Measurements from ENCODE around the gene OR2A42. TPM values are rescaled to one million over a fixed set of nuclear protein-coding genes. Genes with fewer than 3 reads are reported as not detected.
A peak's percentile ranks its signal among the peaks of the same experiment; 100 is the strongest.
"Not testable (repeated sequence)": the region's sequence is repeated elsewhere in the genome, so short reads cannot be mapped to it uniquely, and the experiment has no call there.

Gene OR2A42
- total and polyA plus RNA-seq, 8 donors: 0.18 TPM; not detected in 7

DNA sequence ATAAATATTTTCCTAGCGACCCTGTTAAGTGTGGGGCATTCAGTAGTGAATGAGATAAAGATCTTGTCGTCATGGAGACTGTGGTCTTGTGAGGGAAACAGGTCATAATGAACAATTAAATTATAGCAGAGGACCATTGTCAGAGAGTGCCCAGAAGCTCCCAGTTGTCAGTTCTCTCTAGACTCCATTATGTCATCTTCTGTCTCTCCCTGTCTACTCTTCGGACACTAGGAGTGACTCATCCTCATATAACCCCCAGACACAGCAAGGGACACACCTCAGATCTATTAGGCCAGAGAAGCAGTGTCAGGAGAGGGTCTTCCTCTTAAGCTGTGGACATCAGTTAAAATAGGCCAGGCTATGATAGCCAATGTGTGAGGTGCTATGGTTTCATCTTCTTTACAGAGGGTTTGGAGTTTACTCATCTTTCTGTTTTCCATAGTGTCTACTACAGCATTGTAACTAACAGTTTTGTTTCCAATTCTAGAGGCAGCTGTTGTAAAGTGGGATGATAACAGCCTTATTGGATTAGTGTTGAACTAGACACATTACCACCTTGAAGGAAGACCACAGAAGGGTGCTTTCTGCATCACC is 50.7 kb downstream of the OR2A42 start:
- H3K36me3 ChIP-seq; H3K27me3 ChIP-seq; H3K9me3 ChIP-seq; intact Hi-C loops (cut with DNase I; ENCODE audit: low total_unique reads); DNase-seq; H3K4me1 ChIP-seq; H3K4me3 ChIP-seq; H3K27ac ChIP-seq: not testable (repeated sequence)
- no CpG with 5 or more reads among the region's 3 CpGs for WGBS, 5 donors

DNA sequence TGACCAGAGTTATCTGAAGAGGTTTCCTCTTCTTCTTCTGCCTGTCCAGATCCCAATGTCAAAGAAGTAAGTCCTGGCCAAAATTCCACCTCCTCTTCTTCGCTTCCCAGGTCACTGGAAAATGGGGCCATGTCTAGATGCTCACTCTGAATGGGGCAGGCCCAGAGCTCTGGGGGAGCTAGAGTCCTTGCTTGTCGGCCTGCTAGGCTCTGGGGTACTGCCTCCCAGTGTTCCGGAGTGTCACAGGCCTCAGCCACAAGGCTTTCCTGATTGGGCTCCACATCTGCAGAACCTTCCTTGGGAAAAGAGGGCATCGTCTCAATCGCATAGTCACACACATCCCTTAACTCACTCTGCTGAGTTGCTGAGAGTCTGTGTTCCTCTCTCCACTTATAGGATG is 51.6 kb downstream of the OR2A42 start:
- no CpG with 5 or more reads among the region's 5 CpGs for WGBS, 5 donors
- H3K9me3 ChIP-seq; H3K27me3 ChIP-seq; H3K4me1 ChIP-seq; intact Hi-C loops (cut with DNase I; ENCODE audit: low total_unique reads); H3K36me3 ChIP-seq; H3K27ac ChIP-seq; DNase-seq; H3K4me3 ChIP-seq: not testable (repeated sequence)

GRCh38 chr7:144183166-144183565 is 56.2 kb downstream of the OR2A42 start, which contains the start of gene CTAGE4:
Gene CTAGE4 (plus strand): TSS chr7:144183466. CDS start chr7:144183504, 38 bp downstream.
- DNase-seq; H3K4me3 ChIP-seq; H3K27me3 ChIP-seq; H3K9me3 ChIP-seq; H3K36me3 ChIP-seq; H3K27ac ChIP-seq; H3K4me1 ChIP-seq; intact Hi-C loops (cut with DNase I; ENCODE audit: low total_unique reads): not testable (repeated sequence)
- no CpG with 5 or more reads among the region's 19 CpGs for WGBS, 5 donors

DNA sequence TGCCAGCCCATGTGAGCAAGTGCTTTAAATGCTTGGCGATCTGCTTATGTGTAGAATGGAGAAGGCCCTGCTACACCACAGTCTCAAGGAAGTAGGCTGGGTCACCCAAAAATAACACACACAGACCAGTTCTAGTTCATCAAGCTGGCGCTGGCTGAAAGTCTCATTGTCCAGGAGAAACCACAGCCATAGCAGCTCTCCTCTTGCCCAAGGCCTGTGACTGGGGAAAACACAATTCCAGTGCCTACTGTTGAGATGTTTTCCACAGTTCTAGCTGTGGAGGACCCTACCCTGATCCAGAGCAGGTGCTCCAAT is 60.3 kb downstream of the OR2A42 start:
- H3K27me3 ChIP-seq; H3K4me1 ChIP-seq; H3K4me3 ChIP-seq; DNase-seq; H3K27ac ChIP-seq; intact Hi-C loops (cut with DNase I; ENCODE audit: low total_unique reads); H3K36me3 ChIP-seq; H3K9me3 ChIP-seq: not testable (repeated sequence)
- WGBS, 5 donors: 80 to 82% (median 81%) methylated on average over 1 of the region's 2 CpGs; no CpG with 5 or more reads in 2 of the 5 donors

GRCh38 chr7:144178380-144179164 is 60.8 kb downstream of the OR2A42 start:
- H3K36me3 ChIP-seq; H3K27me3 ChIP-seq; H3K4me1 ChIP-seq; H3K9me3 ChIP-seq; intact Hi-C loops (cut with DNase I; ENCODE audit: low total_unique reads); H3K4me3 ChIP-seq; H3K27ac ChIP-seq: not testable (repeated sequence)
- TF ChIP-seq, protein P1, sequence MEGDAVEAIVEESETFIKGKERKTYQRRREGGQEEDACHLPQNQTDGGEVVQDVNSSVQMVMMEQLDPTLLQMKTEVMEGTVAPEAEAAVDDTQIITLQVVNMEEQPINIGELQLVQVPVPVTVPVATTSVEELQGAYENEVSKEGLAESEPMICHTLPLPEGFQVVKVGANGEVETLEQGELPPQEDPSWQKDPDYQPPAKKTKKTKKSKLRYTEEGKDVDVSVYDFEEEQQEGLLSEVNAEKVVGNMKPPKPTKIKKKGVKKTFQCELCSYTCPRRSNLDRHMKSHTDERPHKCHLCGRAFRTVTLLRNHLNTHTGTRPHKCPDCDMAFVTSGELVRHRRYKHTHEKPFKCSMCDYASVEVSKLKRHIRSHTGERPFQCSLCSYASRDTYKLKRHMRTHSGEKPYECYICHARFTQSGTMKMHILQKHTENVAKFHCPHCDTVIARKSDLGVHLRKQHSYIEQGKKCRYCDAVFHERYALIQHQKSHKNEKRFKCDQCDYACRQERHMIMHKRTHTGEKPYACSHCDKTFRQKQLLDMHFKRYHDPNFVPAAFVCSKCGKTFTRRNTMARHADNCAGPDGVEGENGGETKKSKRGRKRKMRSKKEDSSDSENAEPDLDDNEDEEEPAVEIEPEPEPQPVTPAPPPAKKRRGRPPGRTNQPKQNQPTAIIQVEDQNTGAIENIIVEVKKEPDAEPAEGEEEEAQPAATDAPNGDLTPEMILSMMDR (IDR thresholded peaks at IDR 0.05): peak in 4 of 7 experiments; percentile 8 to 42 (median 28)
- peak in 1 of 2 donors; percentile 37 for DNase-seq
- 0 to 53% (median 41%) methylated on average over 2 to 10 of the region's 10 CpGs; no CpG with 5 or more reads in 1 of the 5 donors for WGBS, 5 donors

Other genes starting within 250 kb of the OR2A42 start
- not detected for gene OR6B1, start 239.3 kb downstream of the OR2A42 start, total RNA-seq
- gene OR6B1, start 239.3 kb downstream of the OR2A42 start, polyA plus RNA-seq: not detected
- gene OR2A5, start 190.7 kb downstream of the OR2A42 start, total RNA-seq: not detected
- not detected for gene OR2A5, start 190.7 kb downstream of the OR2A42 start, polyA plus RNA-seq
- gene OR2A25, start 169.8 kb downstream of the OR2A42 start, total RNA-seq: not detected
- gene OR2A25, start 169.8 kb downstream of the OR2A42 start, polyA plus RNA-seq: not detected
- not detected for gene OR2A12, start 153.3 kb downstream of the OR2A42 start, total RNA-seq
- not detected for gene OR2A12, start 153.3 kb downstream of the OR2A42 start, polyA plus RNA-seq
- not detected for gene OR2A2, start 130.0 kb downstream of the OR2A42 start, total RNA-seq
- gene OR2A2, start 130.0 kb downstream of the OR2A42 start, polyA plus RNA-seq: not detected
- gene OR2A14, start 116.4 kb downstream of the OR2A42 start, total RNA-seq: not detected
- gene OR2A14, start 116.4 kb downstream of the OR2A42 start, polyA plus RNA-seq: not detected
- 10 to 100 TPM in 4 of 5 donors, 1 to 10 TPM in 1; 3.3 to 36.5 (median 17.8) TPM for gene CTAGE4, start 56.1 kb downstream of the OR2A42 start, total RNA-seq
- 1 to 10 TPM; 1.4 to 2.0 (median 1.8) TPM for gene CTAGE4, start 56.1 kb downstream of the OR2A42 start, polyA plus RNA-seq
- gene ARHGEF35, start 43.8 kb downstream of the OR2A42 start, total RNA-seq: 10 to 100 TPM in 2 of 5 donors, 1 to 10 TPM in 2, not detected in 1; 3.8 to 23.5 (median 9.7) TPM
- 10 to 100 TPM; 11.8 to 25.1 (median 13.4) TPM for gene ARHGEF35, start 43.8 kb downstream of the OR2A42 start, polyA plus RNA-seq
- 10 to 100 TPM in 3 of 5 donors, 1 to 10 TPM in 1, not detected in 1; 3.6 to 68.8 (median 12.1) TPM for gene OR2A7, start 25.2 kb upstream of the OR2A42 start, total RNA-seq
- gene OR2A7, start 25.2 kb upstream of the OR2A42 start, polyA plus RNA-seq: 1 to 10 TPM in 1 of 3 donors, under 1 TPM in 1, not detected in 1; 0.44 to 2.1 TPM
- gene CTAGE8, start 29.7 kb upstream of the OR2A42 start, total RNA-seq: 10 to 100 TPM in 1 of 5 donors, 1 to 10 TPM in 1, not detected in 3; 5.4 to 12.5 TPM
- gene CTAGE8, start 29.7 kb upstream of the OR2A42 start, polyA plus RNA-seq: 1 to 10 TPM in 1 of 3 donors, under 1 TPM in 1, not detected in 1; 0.68 to 6.0 TPM
- under 1 TPM in 1 of 5 donors, not detected in 4; 0.37 TPM for gene OR2A1, start 72.8 kb upstream of the OR2A42 start, total RNA-seq
- gene OR2A1, start 72.8 kb upstream of the OR2A42 start, polyA plus RNA-seq: under 1 TPM in 1 of 3 donors, not detected in 2; 0.05 TPM
- gene ARHGEF5, start 115.8 kb upstream of the OR2A42 start, total RNA-seq: 10 to 100 TPM in 4 of 5 donors, 1 to 10 TPM in 1; 9.4 to 92.1 (median 18.1) TPM
- 10 to 100 TPM; 11.0 to 14.1 (median 12.0) TPM for gene ARHGEF5, start 115.8 kb upstream of the OR2A42 start, polyA plus RNA-seq
- not detected for gene NOBOX, start 164.1 kb upstream of the OR2A42 start, total RNA-seq
- not detected for gene NOBOX, start 164.1 kb upstream of the OR2A42 start, polyA plus RNA-seq

All from stomach (tissue), 9 donors.